ENCODE results near the gene ATP8A2. TPM values are rescaled to one million over a fixed set of nuclear protein-coding genes. Genes with fewer than 3 reads are reported as not detected.

Gene ATP8A2
- total RNA-seq, 1 donor from 2014 or later, result not detected

DNA sequence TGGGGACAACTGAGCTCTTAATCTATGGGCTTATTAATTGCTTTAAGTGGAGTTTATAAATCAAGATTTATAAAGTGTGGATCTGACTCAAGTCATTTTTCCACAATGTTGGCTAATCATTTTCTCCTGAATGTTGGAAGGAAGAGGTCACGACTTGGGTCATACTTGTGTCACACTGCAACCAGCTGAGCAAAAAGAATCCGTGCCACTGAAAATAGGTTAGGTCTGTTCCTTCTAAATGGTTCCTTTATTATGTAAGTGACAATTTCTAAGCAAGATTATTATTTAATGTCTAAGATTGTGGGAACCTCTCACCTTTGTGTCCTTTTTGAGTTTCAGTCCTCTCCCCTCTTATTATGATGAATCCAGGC is 501.5 kb downstream of the ATP8A2 start:
- DNase-seq (ENCODE audit: low read depth) (no peak), FAIRE-seq (no peak)
- no peak overlapping the region for H3K4me3 ChIP-seq (ENCODE audit: low read depth, low read length)
- no peaks in the 10 kb centered on the region for H3K27me3 ChIP-seq (ENCODE audit: control insufficient read depth, insufficient read depth, low read length)
- H3K36me3 ChIP-seq (ENCODE audit: control insufficient read depth, insufficient read depth, low read length), result no peaks in the 10 kb centered on the region
- TF ChIP-seq CTCF (IDR thresholded peaks at IDR 0.05; ENCODE audit: insufficient read depth, low read length, severe bottlenecking), result no peak

GRCh38 chr13:25874064-25874737 is 502.4 kb downstream of the ATP8A2 start:
- DNase-seq (ENCODE audit: low read depth) (no peak), FAIRE-seq (no peak)
- TF ChIP-seq CTCF (IDR thresholded peaks at IDR 0.05; ENCODE audit: insufficient read depth, low read length, severe bottlenecking), result no peak
- H3K36me3 ChIP-seq (ENCODE audit: control insufficient read depth, insufficient read depth, low read length), result no peaks in the 10 kb centered on the region
- H3K27me3 ChIP-seq (ENCODE audit: control insufficient read depth, insufficient read depth, low read length), result no peaks in the 10 kb centered on the region
- no peak overlapping the region for H3K4me3 ChIP-seq (ENCODE audit: low read depth, low read length)

GRCh38 chr13:25874907-25875306 is 503.1 kb downstream of the ATP8A2 start:
- no peak overlapping the region for H3K4me3 ChIP-seq (ENCODE audit: low read depth, low read length)
- DNase-seq (ENCODE audit: low read depth), result no peak
- no peak for FAIRE-seq
- H3K27me3 ChIP-seq (ENCODE audit: control insufficient read depth, insufficient read depth, low read length), result peaks cover 1% of the 10 kb centered on the region
- TF ChIP-seq CTCF (IDR thresholded peaks at IDR 0.05; ENCODE audit: insufficient read depth, low read length, severe bottlenecking), result no peak
- H3K36me3 ChIP-seq (ENCODE audit: control insufficient read depth, insufficient read depth, low read length), result no peaks in the 10 kb centered on the region

- DNase-seq (ENCODE audit: low read depth), result no peak
- TF ChIP-seq CTCF (IDR thresholded peaks at IDR 0.05; ENCODE audit: insufficient read depth, low read length, severe bottlenecking), result no peak
- no peak overlapping the region for H3K4me3 ChIP-seq (ENCODE audit: low read depth, low read length)
- no peaks in the 10 kb centered on the region for H3K36me3 ChIP-seq (ENCODE audit: control insufficient read depth, insufficient read depth, low read length)
- FAIRE-seq, result no peak
- H3K27me3 ChIP-seq (ENCODE audit: control insufficient read depth, insufficient read depth, low read length), result peaks cover 1% of the 10 kb centered on the region
Measured at GRCh38 chr13:25876247-25876646, 504.5 kb downstream of the ATP8A2 start.

- no peak for DNase-seq (ENCODE audit: low read depth)
- no peaks in the 10 kb centered on the region for H3K36me3 ChIP-seq (ENCODE audit: control insufficient read depth, insufficient read depth, low read length)
- peaks cover 3% of the 10 kb centered on the region for H3K27me3 ChIP-seq (ENCODE audit: control insufficient read depth, insufficient read depth, low read length)
- no peak overlapping the region for H3K4me3 ChIP-seq (ENCODE audit: low read depth, low read length)
- FAIRE-seq, result no peak
- TF ChIP-seq CTCF (IDR thresholded peaks at IDR 0.05; ENCODE audit: insufficient read depth, low read length, severe bottlenecking), result no peak
Measured at GRCh38 chr13:25879466-25879865, 507.7 kb downstream of the ATP8A2 start.
